Stimulated activated naive B cell treated with anti-CD40 and anti-IgM and Interleukin-4, amounts not matched to agents 10 μg/mL and 1 μg/mL and 100 μg/mL, for 72 hours (primary cell): ENCODE results near the gene SUN2.
"Not testable (repeated sequence)": the region's sequence is repeated elsewhere in the genome, so short reads cannot be mapped to it uniquely, and the experiment has no call there.

Experiments
- ATAC-seq, 2 donors: fragments of 150-1000 bp; cut with Tn5 transposase; replicated peaks; 2 replicates each; pipeline ENCODE4 v1.10.0; 2021; ENCODE audit warnings: moderate library complexity in 1 of 2
- DNase-seq: peaks from one replicate; pipeline ENCODE4 v3.0.0; 2021
- H3K27ac Mint-ChIP-seq: one replicate; pipeline ENCODE4 v1.8.0; 2022; ENCODE audit warnings: mild to moderate bottlenecking, mixed read lengths
- H3K27me3 Mint-ChIP-seq, 2 donors: one replicate each; pipeline ENCODE4 v1.8.0; 2022; ENCODE audit warnings: mixed read lengths in 2 of 2
- H3K36me3 Mint-ChIP-seq, 2 donors: one replicate each; pipeline ENCODE4 v1.8.0; 2022; ENCODE audit warnings: mixed read lengths in 2 of 2, mild to moderate bottlenecking in 1 of 2
- H3K4me1 Mint-ChIP-seq, 2 donors: one replicate each; pipeline ENCODE4 v1.8.0; 2022; ENCODE audit warnings: mixed read lengths in 2 of 2, mild to moderate bottlenecking in 1 of 2
- H3K4me3 Mint-ChIP-seq, 2 donors: one replicate each; pipeline ENCODE4 v1.8.0; 2022; ENCODE audit warnings: mild to moderate bottlenecking in 2 of 2, mixed read lengths in 2 of 2, moderate library complexity in 1 of 2
- H3K9me3 Mint-ChIP-seq, 2 donors: one replicate each; pipeline ENCODE4 v1.8.0; 2022; ENCODE audit warnings: mixed read lengths in 2 of 2, mild to moderate bottlenecking in 1 of 2

SUN2 gene

GRCh38 chr22:38755911-38756532 is at the start of gene SUN2:
Gene SUN2 (minus strand): TSS chr22:38755998. CDS start chr22:38752628, 3,370 bp downstream.
- peaks cover 18 to 25% of the 10 kb centered on the region in 2 donors for H3K36me3 Mint-ChIP-seq
- ATAC-seq, result peak; percentile 76 to 80
- H3K4me3 Mint-ChIP-seq, result peak within 1 kb of the TSS; percentile 88 to 89
- H3K4me1 Mint-ChIP-seq, result peaks cover 55 to 74% of the 10 kb centered on the region in 2 donors
- H3K27me3 Mint-ChIP-seq, result no peaks in the 10 kb centered on the region
- DNase-seq, result peak; percentile 88
- peak within 1 kb of the TSS; percentile 93 for H3K27ac Mint-ChIP-seq
- peaks cover 0 to 3% of the 10 kb centered on the region in 2 donors for H3K9me3 Mint-ChIP-seq

GRCh38 chr22:38805041-38805593 is 49.3 kb upstream of the SUN2 start:
- not testable (repeated sequence) for H3K4me3 Mint-ChIP-seq, H3K27ac Mint-ChIP-seq, DNase-seq, H3K4me1 Mint-ChIP-seq, ATAC-seq, H3K9me3 Mint-ChIP-seq, H3K36me3 Mint-ChIP-seq
- H3K27me3 Mint-ChIP-seq, result peaks cover 39 to 40% of the 10 kb centered on the region in 2 donors

- H3K27ac Mint-ChIP-seq, result no peak overlapping the region
- H3K27me3 Mint-ChIP-seq, result peaks cover 47 to 50% of the 10 kb centered on the region in 2 donors
- DNase-seq, result no peak
- H3K4me3 Mint-ChIP-seq, result no peak overlapping the region
- no peak for ATAC-seq
- peaks cover 3 to 7% of the 10 kb centered on the region in 2 donors for H3K4me1 Mint-ChIP-seq
- H3K9me3 Mint-ChIP-seq, result peaks cover 0 to 3% of the 10 kb centered on the region in 2 donors
- peaks cover 0 to 2% of the 10 kb centered on the region in 2 donors for H3K36me3 Mint-ChIP-seq
Measured at GRCh38 chr22:38802671-38803121, 46.9 kb upstream of the SUN2 start.

- ATAC-seq (no peak), DNase-seq (no peak)
- Mint-ChIP-seq H3K27ac (no peak overlapping the region), H3K4me3 (no peak overlapping the region), H3K27me3 (peaks cover 59 to 65% of the 10 kb centered on the region in 2 donors), H3K36me3 (peaks cover 0 to 2% of the 10 kb centered on the region in 2 donors), H3K9me3 (peaks cover 0 to 3% of the 10 kb centered on the region in 2 donors), H3K4me1 (peaks cover 6 to 7% of the 10 kb centered on the region in 2 donors)
Measured at GRCh38 chr22:38799265-38800002, 43.6 kb upstream of the SUN2 start.

GRCh38 chr22:38798496-38798895 is 42.7 kb upstream of the SUN2 start:
- H3K4me3 Mint-ChIP-seq, result no peak overlapping the region
- no peak overlapping the region for H3K27ac Mint-ChIP-seq
- no peak for ATAC-seq

GRCh38 chr22:38796262-38796957 is 40.6 kb upstream of the SUN2 start:
- no peak for ATAC-seq

More at GRCh38 chr22:38798496-38798895, 42.7 kb upstream of the SUN2 start:
- Mint-ChIP-seq H3K4me1 (peaks cover 4 to 5% of the 10 kb centered on the region in 2 donors), H3K9me3 (peaks cover 0 to 3% of the 10 kb centered on the region in 2 donors), H3K27me3 (peaks cover 52 to 59% of the 10 kb centered on the region in 2 donors), H3K36me3 (peaks cover 0 to 2% of the 10 kb centered on the region in 2 donors)
- DNase-seq, result no peak

GRCh38 chr22:38795569-38795968 is 39.8 kb upstream of the SUN2 start:
- H3K36me3 Mint-ChIP-seq, result peaks cover 0 to 2% of the 10 kb centered on the region in 2 donors
- ATAC-seq, result no peak
- peaks cover 0 to 3% of the 10 kb centered on the region in 2 donors for H3K9me3 Mint-ChIP-seq
- no peak overlapping the region for H3K4me3 Mint-ChIP-seq
- peaks cover 35 to 38% of the 10 kb centered on the region in 2 donors for H3K27me3 Mint-ChIP-seq
- no peak for DNase-seq
- H3K27ac Mint-ChIP-seq, result no peak overlapping the region
- peaks cover 6 to 8% of the 10 kb centered on the region in 2 donors for H3K4me1 Mint-ChIP-seq

More at GRCh38 chr22:38796262-38796957, 40.6 kb upstream of the SUN2 start:
- DNase-seq, result no peak
- Mint-ChIP-seq H3K9me3 (peaks cover 0 to 3% of the 10 kb centered on the region in 2 donors), H3K4me1 (peaks cover 6 to 8% of the 10 kb centered on the region in 2 donors), H3K4me3 (no peak overlapping the region), H3K27me3 (peaks cover 43 to 46% of the 10 kb centered on the region in 2 donors), H3K27ac (no peak overlapping the region), H3K36me3 (peaks cover 0 to 2% of the 10 kb centered on the region in 2 donors)

- Mint-ChIP-seq H3K4me1 (peaks cover 6 to 8% of the 10 kb centered on the region in 2 donors), H3K36me3 (peaks cover 0 to 2% of the 10 kb centered on the region in 2 donors), H3K4me3 (peak within 1 kb of the TSS; percentile 83 to 88), H3K9me3 (peaks cover 0 to 3% of the 10 kb centered on the region in 2 donors), H3K27me3 (peaks cover 25 to 29% of the 10 kb centered on the region in 2 donors), H3K27ac (peak within 1 kb of the TSS; percentile 91)
- peak; percentile 93 for DNase-seq
- ATAC-seq, result peak; percentile 97
Measured at GRCh38 chr22:38793721-38794466, 38.1 kb upstream of the SUN2 start, which contains the start of gene DNAL4. Gene DNAL4 (minus strand): TSS chr22:38794143. CDS start chr22:38782731, 11,412 bp downstream.

GRCh38 chr22:38793317-38793716 is 37.5 kb upstream of the SUN2 start:
- H3K9me3 Mint-ChIP-seq, result no peaks in the 10 kb centered on the region
- H3K27ac Mint-ChIP-seq, result peak overlapping the region; percentile 91
- peak overlapping the region; percentile 83 to 88 for H3K4me3 Mint-ChIP-seq
- peaks cover 6 to 8% of the 10 kb centered on the region in 2 donors for H3K4me1 Mint-ChIP-seq
- no peaks in the 10 kb centered on the region for H3K36me3 Mint-ChIP-seq
- ATAC-seq, result no peak
- no peak for DNase-seq
- H3K27me3 Mint-ChIP-seq, result peaks cover 19 to 24% of the 10 kb centered on the region in 2 donors

GRCh38 chr22:38792833-38793232 is 37.0 kb upstream of the SUN2 start:
- Mint-ChIP-seq H3K9me3 (no peaks in the 10 kb centered on the region), H3K4me3 (peak overlapping the region; percentile 83 to 88), H3K36me3 (peaks cover under 1 to 2% of the 10 kb centered on the region in 2 donors), H3K27me3 (peaks cover 14 to 19% of the 10 kb centered on the region in 2 donors), H3K4me1 (peaks cover 6 to 8% of the 10 kb centered on the region in 2 donors), H3K27ac (peak overlapping the region; percentile 91)
- DNase-seq, result no peak
- no peak for ATAC-seq

GRCh38 chr22:38789606-38790005 is 33.8 kb upstream of the SUN2 start:
- ATAC-seq, result no peak
- H3K9me3 Mint-ChIP-seq, result no peaks in the 10 kb centered on the region

GRCh38 chr22:38788846-38789245 is 33.0 kb upstream of the SUN2 start:
- peaks cover 5 to 6% of the 10 kb centered on the region in 2 donors for H3K4me1 Mint-ChIP-seq
- H3K9me3 Mint-ChIP-seq, result no peaks in the 10 kb centered on the region
- ATAC-seq (no peak), DNase-seq (no peak)
- H3K36me3 Mint-ChIP-seq, result peaks cover 2 to 9% of the 10 kb centered on the region in 2 donors
- H3K27me3 Mint-ChIP-seq, result no peaks in the 10 kb centered on the region
- H3K27ac Mint-ChIP-seq, result no peak overlapping the region
- no peak overlapping the region for H3K4me3 Mint-ChIP-seq

More at GRCh38 chr22:38789606-38790005, 33.8 kb upstream of the SUN2 start:
- Mint-ChIP-seq H3K4me3 (no peak overlapping the region), H3K27ac (no peak overlapping the region), H3K36me3 (peaks cover 2 to 9% of the 10 kb centered on the region in 2 donors), H3K27me3 (no peaks in the 10 kb centered on the region), H3K4me1 (peaks cover 5 to 6% of the 10 kb centered on the region in 2 donors)
- DNase-seq, result no peak
